Liver (tissue), 9 donors: Measurements from ENCODE around the gene FGFR3. TPM values are rescaled to one million over a fixed set of nuclear protein-coding genes. Genes with fewer than 3 reads are reported as not detected.

Source experiments
- DNase-seq: peaks from one replicate; pipeline ENCODE4 v3.0.0-alpha.2; 2017; ENCODE audit warnings: low spot score
- H3K27ac ChIP-seq, 2 donors: one replicate each; pipeline ENCODE4 v1.7.0; 2013; ENCODE audit warnings: inconsistent platforms in 2 of 2, low read length in 2 of 2, control low read depth in 1 of 2, low read depth in 1 of 2, mild to moderate bottlenecking in 1 of 2
- H3K27me3 ChIP-seq, 4 donors: one replicate each; pipeline versions ENCODE4 v1.6.1 to v1.7.0; 2013; ENCODE audit warnings: low read length in 3 of 4, inconsistent platforms in 1 of 4, mild to moderate bottlenecking in 1 of 4, moderate library complexity in 1 of 4; ENCODE audit not compliant: control insufficient read depth in 4 of 4, insufficient read depth in 4 of 4
- H3K36me3 ChIP-seq, 4 donors: one replicate each; pipeline versions ENCODE4 v1.6.1 to v1.7.0; 2013; ENCODE audit warnings: low read length in 3 of 4, mild to moderate bottlenecking in 3 of 4, low read depth in 1 of 4, moderate library complexity in 1 of 4; ENCODE audit not compliant: control insufficient read depth in 4 of 4, insufficient read depth in 3 of 4
- H3K4me1 ChIP-seq, 4 donors: one replicate each; pipeline versions ENCODE4 v1.6.1 to v1.7.0; 2013; ENCODE audit warnings: low read length in 3 of 4, mild to moderate bottlenecking in 3 of 4, moderate library complexity in 1 of 4; ENCODE audit not compliant: control insufficient read depth in 4 of 4, insufficient read depth in 4 of 4
- H3K4me3 ChIP-seq, 3 donors: one replicate each; pipeline versions ENCODE4 v1.6.1 to v1.7.0; 2013; ENCODE audit warnings: low read length in 3 of 3, control low read depth in 1 of 3, low read depth in 1 of 3, mild to moderate bottlenecking in 1 of 3
- H3K9ac ChIP-seq, 2 donors: one replicate each; pipeline ENCODE4 v1.7.0; 2013; ENCODE audit warnings: low read length in 2 of 2, mild to moderate bottlenecking in 2 of 2, moderate library complexity in 2 of 2, control low read depth in 1 of 2, low read depth in 1 of 2
- H3K9me3 ChIP-seq, 4 donors: one replicate each; pipeline versions ENCODE4 v1.6.1 to v1.7.0; 2013; ENCODE audit warnings: low read length in 3 of 4; ENCODE audit not compliant: control insufficient read depth in 4 of 4
- CTCF ChIP-seq: fragments of 150-350 bp; IDR thresholded peaks from 2 replicates; pipeline ENCODE4 v1.5.1; 2017; ENCODE audit warnings: improper control_type of control experiment, low read depth, low read length; ENCODE audit not compliant: missing input control
- EGR1 ChIP-seq, 2 donors: IDR thresholded peaks; 2 replicates each; pipeline ENCODE4 v1.6.1; 2016 to 2018; ENCODE audit warnings: antibody characterized with exemption in 2 of 2, low read depth in 2 of 2
- FOXA1 ChIP-seq: IDR thresholded peaks from 2 replicates; pipeline ENCODE4 v1.6.1; 2016; ENCODE audit warnings: antibody characterized with exemption
- FOXA2 ChIP-seq: IDR thresholded peaks from 2 replicates; pipeline ENCODE4 v1.6.1; 2016; ENCODE audit warnings: antibody characterized with exemption
- GABPA ChIP-seq, 2 donors: IDR thresholded peaks in 1 of 2; conservative IDR thresholded peaks in 1 of 2; 2 replicates each; pipeline ENCODE4 v1.6.1; 2016; ENCODE audit warnings: antibody characterized with exemption in 2 of 2, mild to moderate bottlenecking in 1 of 2, moderate library complexity in 1 of 2
- HNF4G ChIP-seq: IDR thresholded peaks from 2 replicates; pipeline ENCODE4 v1.6.1; 2016; ENCODE audit warnings: antibody characterized with exemption
- JUND ChIP-seq, 2 donors: IDR thresholded peaks; 2 replicates each; pipeline ENCODE4 v1.6.1; 2016; ENCODE audit warnings: antibody characterized with exemption in 2 of 2
- MAX ChIP-seq: IDR thresholded peaks from 2 replicates; pipeline ENCODE4 v1.6.1; 2016; ENCODE audit warnings: antibody characterized with exemption
- RAD21 ChIP-seq, 2 donors: IDR thresholded peaks; 2 replicates each; pipeline ENCODE4 v1.6.1; 2016; ENCODE audit warnings: antibody characterized with exemption in 2 of 2, mild to moderate bottlenecking in 2 of 2
- REST ChIP-seq: IDR thresholded peaks from 2 replicates; pipeline ENCODE4 v1.6.1; 2016; ENCODE audit warnings: antibody characterized with exemption, mild to moderate bottlenecking
- SP1 ChIP-seq: IDR thresholded peaks from 2 replicates; pipeline ENCODE4 v1.6.1; 2018; ENCODE audit warnings: antibody characterized with exemption, mild to moderate bottlenecking
- TAF1 ChIP-seq: conservative IDR thresholded peaks from 2 replicates; pipeline ENCODE4 v1.6.1; 2016; ENCODE audit warnings: antibody characterized with exemption, mild to moderate bottlenecking
- YY1 ChIP-seq: IDR thresholded peaks from 2 replicates; pipeline ENCODE4 v1.6.1; 2016; ENCODE audit warnings: antibody characterized with exemption, mild to moderate bottlenecking
- whole genome bisulfite sequencing: extraction: QIAGEN DNeasy Blood & Tissue Kit; methylation state at CpG from one replicate; pipeline ENCODE4 v1.1.7; 2013; 5-methylcytosine and 5-hydroxymethylcytosine counted together
- polyA plus RNA-seq, 2 donors: library from polyadenylated mRNA; stranded (reverse) in 1 of 2; unstranded in 1 of 2; fragments of 200-250 nt in 1 of 2; fragments of >200 nt in 1 of 2; fragmentation: Nextera tagmentation in 1 of 2; extraction: Ambion mirVana in 1 of 2; gene quantifications; one replicate each; pipeline versions ENCODE4 v1.2.1 to v1.2.3, GENCODE V29; 2013 to 2015
- total RNA-seq, 2 donors: library from RNA; depleted of rRNA; stranded (reverse); fragments of >200 nt; gene quantifications; one replicate each; pipeline ENCODE4 v1.2.3, GENCODE V29; 2014
- donor health status: healthy.
- donor health status: healthy.
- donor health status: healthy.
- donor health status: healthy.
- donor health status: healthy.

The FGFR3 gene
- total and polyA plus RNA-seq, 4 donors = 5.6 to 40.0 (median 29.1) TPM

DNA sequence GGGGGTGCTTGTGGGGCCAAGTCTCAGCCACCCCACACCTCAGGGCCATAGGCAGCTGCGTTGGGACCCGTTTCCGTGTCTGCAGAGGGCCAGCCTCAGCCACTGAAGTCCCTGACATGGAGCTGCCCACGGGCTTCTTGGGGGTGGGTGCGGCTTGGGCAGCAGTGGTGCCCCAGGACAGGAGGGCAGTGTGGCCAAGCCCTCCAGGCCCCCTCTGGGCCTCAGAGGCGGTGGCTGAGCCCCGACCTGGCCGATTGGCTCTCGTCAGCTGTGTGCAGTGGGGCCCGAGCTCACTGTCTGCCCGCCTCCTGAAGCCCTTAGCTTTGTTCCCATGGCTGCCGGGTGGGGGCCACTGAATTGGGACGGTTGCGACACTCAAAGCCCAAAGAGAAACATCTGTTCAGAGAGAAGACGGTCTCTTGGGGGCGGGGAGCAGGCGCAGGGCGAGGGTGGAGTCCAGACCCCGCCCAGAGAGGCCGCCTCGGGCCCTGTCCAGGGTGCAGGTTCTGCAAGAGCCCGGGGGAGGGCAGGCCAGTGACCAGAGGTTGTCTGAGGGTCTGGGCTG, 9.1 kb downstream of the FGFR3 start:
- Histone ChIP-seq H3K27ac (no peak overlapping the region), H3K4me1 (peaks cover 12 to 31% (median 21%) of the 10 kb centered on the region in 4 donors), H3K27me3 (no peaks in the 10 kb centered on the region), H3K36me3 (peaks cover 4 to 25% (median 14%) of the 10 kb centered on the region in 4 donors), H3K4me3 (no peak overlapping the region), H3K9me3 (no peaks in the 10 kb centered on the region), H3K9ac (no peak overlapping the region)
- peak; percentile 67 for DNase-seq
- 78% methylated on average over 22 of the region's 22 CpGs for WGBS
- no peak for TF ChIP-seq TAF1
- no peak for TF ChIP-seq FOXA2
- TF ChIP-seq MAX = no peak
- no peak for TF ChIP-seq FOXA1
- no peak for TF ChIP-seq HNF4G

GRCh38 chr4:1802720-1803522, 9.8 kb downstream of the FGFR3 start:
- Histone ChIP-seq H3K9me3 (no peaks in the 10 kb centered on the region), H3K9ac (no peak overlapping the region), H3K27me3 (no peaks in the 10 kb centered on the region), H3K27ac (no peak overlapping the region), H3K36me3 (peaks cover 4 to 29% (median 14%) of the 10 kb centered on the region in 4 donors), H3K4me1 (peaks cover 7 to 30% (median 19%) of the 10 kb centered on the region in 4 donors), H3K4me3 (no peak overlapping the region)
- WGBS = 94% methylated on average over 71 of the region's 71 CpGs
- DNase-seq = no peak
- no peak for TF ChIP-seq REST
- no peak for TF ChIP-seq JUND (IDR thresholded peaks at IDR 0.05)
- TF ChIP-seq GABPA (IDR thresholded peaks at IDR 0.05 in 1 of 2, conservative IDR thresholded peaks at IDR 0.05 in 1 of 2) = no peak
- TF ChIP-seq MAX = no peak
- no peak for TF ChIP-seq SP1
- no peak for TF ChIP-seq CTCF
- no peak for TF ChIP-seq HNF4G
- TF ChIP-seq FOXA1 = no peak
- no peak for TF ChIP-seq YY1
- TF ChIP-seq FOXA2 = no peak
- no peak for TF ChIP-seq EGR1 (IDR thresholded peaks at IDR 0.05; ENCODE audit: low read depth in 2 of 2)
- TF ChIP-seq RAD21 (IDR thresholded peaks at IDR 0.05) = no peak
